HepG2 (cell line): Measurements from ENCODE around the gene GADD45B. TPM values are rescaled to one million over a fixed set of nuclear protein-coding genes. Genes with fewer than 3 reads are reported as not detected.

Source experiments
- ATAC-seq: fragments of 200-7000 bp; cut with Tn5 transposase; 3 replicates; pipeline ENCODE4 v1.9.1; 2020; ENCODE audit warnings: mild to moderate bottlenecking, moderate library complexity
- BruUV-seq: library from RNA; stranded (reverse); fragments of 400-500 nt; replicated peaks from 2 replicates; lab custom pipeline; 2021; lab: Mats Ljungman, UMichigan
- CTCF ChIA-PET: fragments of 300-600 bp; formaldehyde crosslinking; extraction: SDS; loops from one replicate; lab custom pipeline; 2021; ENCODE audit warnings: low total read pairs, inconsistent platforms, low intra/inter-chr PET ratio; lab: Yijun Ruan, JAX
- POLR2A ChIA-PET: fragments of 350-600 bp; sonication (Branson Sonifier 250); formaldehyde crosslinking; loops from one replicate; lab custom pipeline; 2020; ENCODE audit warnings: antibody characterized with exemption, inconsistent platforms; lab: Yijun Ruan, JAX
- DNase-seq: peaks from one replicate; pipeline ENCODE4 v3.0.0-alpha.2; 2015; ENCODE audit warnings: low spot score
- FAIRE-seq: peaks from 3 replicates; lab custom pipeline; 2011; peaks lifted over from hg19 to GRCh38; lab: Jason Lieb, UNC
- H2AFZ ChIP-seq: one replicate; pipeline ENCODE4 v1.6.1; 2011; ENCODE audit warnings: low read length, inconsistent platforms
- H3K27ac ChIP-seq: fragments of 300-600 bp; 3 replicates; pipeline ENCODE4 v1.8.0; 2011; ENCODE audit warnings: mixed run types, mild to moderate bottlenecking, mixed read lengths, low read length, inconsistent platforms; ENCODE audit not compliant: insufficient read depth; ENCODE audit errors: extremely low read length
- H3K27me3 ChIP-seq, 2 experiments: fragments of 200-600 bp in 1 of 2; 2 replicates in 1 of 2; 3 replicates in 1 of 2; pipeline versions ENCODE4 v1.6.0 to v1.8.0; 2011; ENCODE audit warnings: low read length in 2 of 2, mild to moderate bottlenecking in 2 of 2, moderate library complexity in 2 of 2, inconsistent platforms in 1 of 2; ENCODE audit not compliant: insufficient read depth in 2 of 2, control insufficient read depth in 1 of 2
- H3K36me3 ChIP-seq, 2 experiments: fragments of 200-600 bp in 1 of 2; replicated peaks in 1 of 2; 2 replicates in 1 of 2; 3 replicates in 1 of 2; pipeline versions ENCODE4 v1.5.1 to v1.8.0; 2011; ENCODE audit warnings: low read length in 2 of 2, inconsistent platforms in 1 of 2; ENCODE audit not compliant: insufficient read depth in 2 of 2, control insufficient read depth in 1 of 2
- H3K4me1 ChIP-seq: 2 replicates; pipeline ENCODE4 v1.5.1; 2012; ENCODE audit warnings: low read length, inconsistent platforms; ENCODE audit not compliant: insufficient read depth
- H3K4me2 ChIP-seq: 2 replicates; pipeline ENCODE4 v1.6.0; 2011; ENCODE audit warnings: low read depth, low read length, inconsistent platforms
- H3K4me3 ChIP-seq, 3 experiments: fragments of 200-600 bp in 1 of 3; sonication (generic), shearing (Covaris generic) in 1 of 3; replicated peaks in 1 of 3; 2 replicates each; pipeline ENCODE4 v1.5.1; 2011 to 2016; ENCODE audit warnings: low read length in 3 of 3, inconsistent platforms in 2 of 3, low read depth in 2 of 3, mild to moderate bottlenecking in 2 of 3, control low read depth in 1 of 3, mixed read lengths in 1 of 3; ENCODE audit not compliant: insufficient read depth in 1 of 3
- H3K79me2 ChIP-seq: one replicate; pipeline ENCODE4 v1.6.1; 2011; ENCODE audit warnings: low read length, inconsistent platforms; ENCODE audit not compliant: insufficient read depth
- H3K9ac ChIP-seq: 2 replicates; pipeline ENCODE4 v1.6.0; 2011; ENCODE audit warnings: mild to moderate bottlenecking, low read depth, low read length, inconsistent platforms; ENCODE audit not compliant: insufficient read depth
- H3K9me3 ChIP-seq: 2 replicates; pipeline ENCODE4 v1.5.1; 2012; ENCODE audit warnings: mild to moderate bottlenecking, low read length
- H4K20me1 ChIP-seq: 2 replicates; pipeline ENCODE4 v1.6.0; 2011; ENCODE audit warnings: inconsistent platforms, mild to moderate bottlenecking, low read length, moderate library complexity; ENCODE audit not compliant: insufficient read depth
- AHR ChIP-seq: IDR thresholded peaks from 2 replicates; pipeline ENCODE4 v1.6.1; 2018; ENCODE audit warnings: missing genetic modification reagents, missing compliant biosample characterization
- CHD4 ChIP-seq: fragments of 200-600 bp; sonication (generic); IDR thresholded peaks from 2 replicates; pipeline ENCODE4 v1.7.0; 2017; ENCODE audit warnings: mild to moderate bottlenecking, low read length, borderline replicate concordance
- DRAP1 ChIP-seq: IDR thresholded peaks from 2 replicates; pipeline ENCODE4 v1.6.1; 2016; ENCODE audit warnings: missing genetic modification reagents, missing compliant biosample characterization
- GLMP ChIP-seq: sonication (generic); formaldehyde crosslinking; IDR thresholded peaks from 2 replicates; pipeline ENCODE4 v1.9.0; 2021; ENCODE audit warnings: missing genetic modification reagents, mild to moderate bottlenecking, borderline replicate concordance
- KLF9 ChIP-seq: IDR thresholded peaks from 2 replicates; pipeline ENCODE4 v1.6.1; 2016; ENCODE audit warnings: low read depth
- MBNL3 ChIP-seq: fragments of 250-450 bp; sonication (Bioruptor Pico); conservative IDR thresholded peaks from 2 replicates; pipeline ENCODE4 v1.8.0; 2022; ENCODE audit warnings: mild to moderate bottlenecking, inconsistent platforms
- PTBP1 ChIP-seq: fragments of 200-400 bp; formaldehyde crosslinking; IDR thresholded peaks from 2 replicates; pipeline ENCODE4 v1.6.1; 2018; ENCODE audit warnings: low read length, low read depth; ENCODE audit not compliant: poor library complexity, severe bottlenecking
- SETDB1 ChIP-seq: sonication (generic); formaldehyde crosslinking; IDR thresholded peaks from 2 replicates; pipeline ENCODE4 v1.5.1; 2020; ENCODE audit warnings: missing genetic modification reagents, mild to moderate bottlenecking, borderline replicate concordance
- SIN3A ChIP-seq: IDR thresholded peaks from 2 replicates; pipeline ENCODE4 v1.6.1; 2011; ENCODE audit warnings: low read depth, mild to moderate bottlenecking, control low read depth, low read length, borderline replicate concordance
- TBP ChIP-seq: sonication (generic); formaldehyde crosslinking; IDR thresholded peaks from 2 replicates; pipeline ENCODE4 v1.5.0; 2020; ENCODE audit warnings: missing genetic modification reagents
- TRAFD1 ChIP-seq: sonication (generic); formaldehyde crosslinking; IDR thresholded peaks from 2 replicates; pipeline ENCODE4 v1.5.1; 2020; ENCODE audit warnings: missing genetic modification reagents, mild to moderate bottlenecking, borderline replicate concordance
- ZNF274 ChIP-seq: sonication (generic); formaldehyde crosslinking; IDR thresholded peaks from 2 replicates; pipeline ENCODE4 v1.5.1; 2020; ENCODE audit warnings: mild to moderate bottlenecking, missing genetic modification reagents
- ZNF3 ChIP-seq: IDR thresholded peaks from 2 replicates; pipeline ENCODE4 v1.7.0; 2017; ENCODE audit warnings: inconsistent platforms
- ZNF331 ChIP-seq: sonication (generic); formaldehyde crosslinking; IDR thresholded peaks from 2 replicates; pipeline ENCODE4 v1.4.0; 2020; ENCODE audit warnings: missing genetic modification reagents
- ZNF350 ChIP-seq: sonication (generic); formaldehyde crosslinking; IDR thresholded peaks from 2 replicates; pipeline ENCODE4 v1.4.0; 2020; ENCODE audit warnings: mild to moderate bottlenecking, low read depth, missing genetic modification reagents, borderline replicate concordance
- ZSCAN12 ChIP-seq: sonication (generic); formaldehyde crosslinking; IDR thresholded peaks from 2 replicates; pipeline ENCODE4 v1.9.0; 2021; ENCODE audit warnings: mild to moderate bottlenecking, missing genetic modification reagents
- WGBS: methylation state at CpG from one replicate; pipeline ENCODE4 v1.1.6; 2017; ENCODE audit warnings: low lambda C conversion rate; 5-methylcytosine and 5-hydroxymethylcytosine counted together
- in situ Hi-C: cut with HindIII; loops from 2 replicates; pipeline ENCODE4 v1.10.0; 2017; ENCODE audit warnings: low pct_unique_long_range_greater_than_20kb; ENCODE audit not compliant: extremely low pct_ligation_motif_present
- intact Hi-C: fragments of 100-400 bp; cut with micrococcal nuclease; formaldehyde crosslinking; loops from one replicate; pipeline ENCODE4 v1.10.0; 2022; ENCODE audit not compliant: unreplicated experiment
- polyA plus RNA-seq, 8 experiments: library from polyadenylated mRNA; depleted of rRNA in 3 of 8; stranded (reverse) in 7 of 8; unstranded in 1 of 8; fragments of >200 nt; fragmentation: Illumina TruSeq in 4 of 8; extraction: Trizol in 4 of 8; gene quantifications; 2 replicates each; pipeline versions ENCODE4 v1.2.1 to v1.2.3, GENCODE V29; 2011 to 2016; ENCODE audit warnings: low read depth in 4 of 8, missing spikeins in 1 of 8, mixed read lengths in 1 of 8; ENCODE audit not compliant: insufficient read depth in 1 of 8
- total RNA-seq, 5 experiments: library from RNA; depleted of rRNA; stranded (reverse); fragments of >200 nt; fragmentation: Illumina TruSeq; extraction: Trizol; gene quantifications; 2 replicates each; pipeline ENCODE4 v1.2.3, GENCODE V29; 2016; ENCODE audit warnings: low read depth in 1 of 5

GADD45B gene
- total and polyA plus RNA-seq, 2 of the 13 experiments (the other 11 are each of a cell fraction or from before 2014, with no cell fraction given), result 4.6 to 34.1 TPM

- peak overlapping the region; percentile 68 for H3K4me2 ChIP-seq
- no peaks in the 10 kb centered on the region for H3K9me3 ChIP-seq
- H3K4me1 ChIP-seq, result peaks cover 50% of the 10 kb centered on the region
- DNase-seq (peak; percentile 93), ATAC-seq (peak; percentile 60), FAIRE-seq (peak; percentile 58)
- no peaks in the 10 kb centered on the region for H4K20me1 ChIP-seq
- peak overlapping the region; percentile 35 for H2AFZ ChIP-seq
- peak overlapping the region in 2 of 3 experiments; percentile 33 to 58; a peak in 2 of 6 replicates for H3K4me3 ChIP-seq
- CTCF ChIA-PET, result no interaction called here
- H3K27ac ChIP-seq, result peak overlapping the region; percentile 46
- no TSS peak for BruUV-seq
- H3K79me2 ChIP-seq, result no peaks in the 10 kb centered on the region
- POLR2A ChIA-PET, result interaction anchor here (0.6 to 5.0 kb wide), 11 partner anchors 11 to 162 kb away, joined by 3 to 42 read pairs (median 4); partner anchors contain the start of genes GADD45B and TIMM13
- H3K27me3 ChIP-seq, result no peaks in the 10 kb centered on the region
- in situ Hi-C loops, result no loop called here
- peak overlapping the region; percentile 48; the same call in 1 of the 2 replicates for H3K9ac ChIP-seq
- WGBS, result 39% methylated on average over 30 of the region's 46 CpGs
- H3K36me3 ChIP-seq, result no peaks in the 10 kb centered on the region
- intact Hi-C loops, result loop anchor here (2.0 kb wide), 1 partner anchor 36 kb away; the partner anchor contains the start of gene TIMM13
- 0 out of 2 replicates have a peak, but pooled peaks have one; percentile 49 for TF ChIP-seq ZNF3 (CRISPR knock-in tag)
- TF ChIP-seq KLF9 (CRISPR knock-in tag), result no peak
- TF ChIP-seq TBP (CRISPR knock-in tag), result no peak
- peak; percentile 87 for TF ChIP-seq ZNF274 (CRISPR knock-in tag)
- TF ChIP-seq ZSCAN12 (CRISPR knock-in tag), result 0 out of 2 replicates have a peak, but pooled peaks have one; percentile 87
- TF ChIP-seq ZNF331 (CRISPR knock-in tag), result peak; percentile 81; the same call in 1 of the 2 replicates
- 0 out of 2 replicates have a peak, but pooled peaks have one; percentile 61 for TF ChIP-seq MBNL3 (CRISPR knock-in tag)
- TF ChIP-seq CHD4, result no peak
- peak; percentile 99 for TF ChIP-seq PTBP1
- TF ChIP-seq AHR (CRISPR knock-in tag), result no peak
- TF ChIP-seq DRAP1, result peak; percentile 32; the same call in 1 of the 2 replicates
- TF ChIP-seq GLMP (CRISPR knock-in tag), result no peak
- peak; percentile 93; the same call in 1 of the 2 replicates for TF ChIP-seq ZNF350
- TF ChIP-seq SIN3A, result no peak; the same call in 1 of the 2 replicates
- no peak for TF ChIP-seq SETDB1 (CRISPR knock-in tag)
- no peak for TF ChIP-seq TRAFD1 (CRISPR knock-in tag)
Observed at GRCh38 chr19:2462635-2463421, 13.1 kb upstream of the GADD45B start.
